ENCODE results near the gene KCTD2.

The KCTD2 gene

GRCh38 chr17:75099881-75100595 lies 53.0 kb downstream of the KCTD2 start:
- no peak for DNase-seq

- DNase-seq, result no peak
Measured at GRCh38 chr17:75102385-75102821, 55.4 kb downstream of the KCTD2 start.

GRCh38 chr17:75103601-75104554 lies 56.9 kb downstream of the KCTD2 start:
- no peak for DNase-seq

- DNase-seq, result no peak
Measured at GRCh38 chr17:75105126-75106080, 58.4 kb downstream of the KCTD2 start.

GRCh38 chr17:75108193-75108592 lies 61.2 kb downstream of the KCTD2 start:
- DNase-seq, result no peak

- no peak for DNase-seq
Measured at GRCh38 chr17:75109046-75109406, 62.0 kb downstream of the KCTD2 start.

- peak; percentile 77 for DNase-seq
Measured at GRCh38 chr17:75109407-75110233, 62.6 kb downstream of the KCTD2 start, which contains the start of gene ARMC7. Gene ARMC7 (plus strand): TSS chr17:75109969. CDS start chr17:75110289, 320 bp downstream.

- DNase-seq, result no peak
Measured at GRCh38 chr17:75110234-75110937, 63.4 kb downstream of the KCTD2 start.

GRCh38 chr17:75111777-75112335 lies 64.8 kb downstream of the KCTD2 start:
- no peak for DNase-seq

- DNase-seq, result peak; percentile 82
Measured at GRCh38 chr17:75113798-75114551, 67.0 kb downstream of the KCTD2 start.

GRCh38 chr17:75114552-75115314 lies 67.7 kb downstream of the KCTD2 start:
- no peak for DNase-seq

Data from fibroblast of skin of abdomen (primary cell).